ENCODE data around the gene SH3BP1. TPM values are rescaled to one million over a fixed set of nuclear protein-coding genes. Genes with fewer than 3 reads are reported as not detected.
A peak's percentile ranks its signal among the peaks of the same experiment; 100 is the strongest.

Gene SH3BP1
- total RNA-seq, 6 experiments from 2014 or later: 1.6 to 4.8 (median 2.8) TPM

GRCh38 chr22:37696657-37697537 lies 57.4 kb downstream of the SH3BP1 start, which contains the start of gene TRIOBP:
Gene TRIOBP (plus strand): TSS chr22:37697048. CDS start chr22:37701366, 4,318 bp downstream.
- ATAC-seq (peak; percentile 85 to 95 (median 92)), DNase-seq (peak; percentile 76 to 87 (median 85))
- Histone ChIP-seq H3K4me3 (no peak within 1 kb of the TSS), H3K9me3 (no peaks in the 10 kb centered on the region), H3K27me3 (no peaks in the 10 kb centered on the region), H3K36me3 (peaks cover 0 to 14% (median 6%) of the 10 kb centered on the region in 4 donors), H3K4me1 (no peaks in the 10 kb centered on the region), H3K27ac (no peak within 1 kb of the TSS)
- WGBS (ENCODE audit: insufficient coverage, low coverage, low lambda C conversion rate, missing lambda C conversion rate): 37% methylated on average over 16 of the region's 39 CpGs
- intact Hi-C loops (cut with DNase I): no loop called here
- TF ChIP-seq, protein P1, sequence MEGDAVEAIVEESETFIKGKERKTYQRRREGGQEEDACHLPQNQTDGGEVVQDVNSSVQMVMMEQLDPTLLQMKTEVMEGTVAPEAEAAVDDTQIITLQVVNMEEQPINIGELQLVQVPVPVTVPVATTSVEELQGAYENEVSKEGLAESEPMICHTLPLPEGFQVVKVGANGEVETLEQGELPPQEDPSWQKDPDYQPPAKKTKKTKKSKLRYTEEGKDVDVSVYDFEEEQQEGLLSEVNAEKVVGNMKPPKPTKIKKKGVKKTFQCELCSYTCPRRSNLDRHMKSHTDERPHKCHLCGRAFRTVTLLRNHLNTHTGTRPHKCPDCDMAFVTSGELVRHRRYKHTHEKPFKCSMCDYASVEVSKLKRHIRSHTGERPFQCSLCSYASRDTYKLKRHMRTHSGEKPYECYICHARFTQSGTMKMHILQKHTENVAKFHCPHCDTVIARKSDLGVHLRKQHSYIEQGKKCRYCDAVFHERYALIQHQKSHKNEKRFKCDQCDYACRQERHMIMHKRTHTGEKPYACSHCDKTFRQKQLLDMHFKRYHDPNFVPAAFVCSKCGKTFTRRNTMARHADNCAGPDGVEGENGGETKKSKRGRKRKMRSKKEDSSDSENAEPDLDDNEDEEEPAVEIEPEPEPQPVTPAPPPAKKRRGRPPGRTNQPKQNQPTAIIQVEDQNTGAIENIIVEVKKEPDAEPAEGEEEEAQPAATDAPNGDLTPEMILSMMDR (IDR thresholded peaks at IDR 0.05): peak in 3 of 4 donors; percentile 23 to 34 (median 33)
- no peak for TF ChIP-seq POLR2A (IDR thresholded peaks at IDR 0.05)

- intact Hi-C loops (cut with DNase I): no loop called here
- Histone ChIP-seq H3K36me3 (peaks cover 0 to 14% (median 3%) of the 10 kb centered on the region in 4 donors), H3K27ac (no peak overlapping the region), H3K4me1 (no peaks in the 10 kb centered on the region), H3K9me3 (no peaks in the 10 kb centered on the region), H3K27me3 (no peaks in the 10 kb centered on the region), H3K4me3 (no peak overlapping the region)
- ATAC-seq: no peak
- DNase-seq: no peak
- no peak for TF ChIP-seq POLR2A (IDR thresholded peaks at IDR 0.05)
- TF ChIP-seq, protein P1 (IDR thresholded peaks at IDR 0.05): no peak
- WGBS (ENCODE audit: insufficient coverage, low coverage, low lambda C conversion rate, missing lambda C conversion rate): no CpG with 5 or more reads among the region's 3 CpGs
Observed at GRCh38 chr22:37697538-37697835, 58.0 kb downstream of the SH3BP1 start.

GRCh38 chr22:37701141-37701786 lies 61.8 kb downstream of the SH3BP1 start:
- no peak for TF ChIP-seq POLR2A (IDR thresholded peaks at IDR 0.05)
- TF ChIP-seq, protein P1 (IDR thresholded peaks at IDR 0.05): no peak
- no peak overlapping the region for H3K27ac ChIP-seq
- DNase-seq (no peak), ATAC-seq (peak; percentile 6 to 54 (median 35))
- no peak overlapping the region for H3K4me3 ChIP-seq
- H3K36me3 ChIP-seq: no peaks in the 10 kb centered on the region
- no peaks in the 10 kb centered on the region for H3K27me3 ChIP-seq
- H3K9me3 ChIP-seq: no peaks in the 10 kb centered on the region
- 52% methylated on average over 3 of the region's 8 CpGs for WGBS (ENCODE audit: insufficient coverage, low coverage, low lambda C conversion rate, missing lambda C conversion rate)
- intact Hi-C loops (cut with DNase I): no loop called here
- H3K4me1 ChIP-seq: no peaks in the 10 kb centered on the region

- Histone ChIP-seq H3K4me3 (no peak overlapping the region), H3K4me1 (no peaks in the 10 kb centered on the region), H3K9me3 (no peaks in the 10 kb centered on the region), H3K27me3 (no peaks in the 10 kb centered on the region), H3K36me3 (no peaks in the 10 kb centered on the region), H3K27ac (no peak overlapping the region)
- DNase-seq (no peak), ATAC-seq (no peak)
- WGBS (ENCODE audit: insufficient coverage, low coverage, low lambda C conversion rate, missing lambda C conversion rate): 79% methylated on average over 7 of the region's 7 CpGs
- TF ChIP-seq POLR2A (IDR thresholded peaks at IDR 0.05): no peak
- TF ChIP-seq, protein P1 (IDR thresholded peaks at IDR 0.05): no peak
- intact Hi-C loops (cut with DNase I): no loop called here
Observed at GRCh38 chr22:37703906-37704305, 64.4 kb downstream of the SH3BP1 start.

Measured in right lobe of liver (tissue), 6 donors.